CD14-positive monocyte (primary cell): ENCODE data around the gene HPCAL4. TPM values are rescaled to one million over a fixed set of nuclear protein-coding genes. Genes with fewer than 3 reads are reported as not detected.
A peak's percentile ranks its signal among the peaks of the same experiment; 100 is the strongest.

ENCODE experiments used
- DNase-seq, 3 donors: peaks; one replicate each; pipeline ENCODE4 v3.0.0-alpha.2; 2011 to 2022
- H2AFZ ChIP-seq: 2 replicates; pipeline ENCODE4 v1.6.0; 2012; ENCODE audit warnings: mild to moderate bottlenecking, low read depth, low read length, inconsistent platforms; ENCODE audit not compliant: insufficient read depth, poor library complexity, severe bottlenecking
- H3K27ac ChIP-seq, 2 donors: 1 replicate in 1 of 2; 2 replicates in 1 of 2; pipeline ENCODE4 v1.5.1; 2012 to 2013; ENCODE audit warnings: low read length in 2 of 2, control low read depth in 1 of 2, inconsistent platforms in 1 of 2, low read depth in 1 of 2, mild to moderate bottlenecking in 1 of 2
- H3K27me3 ChIP-seq, 2 donors: one replicate each; pipeline versions ENCODE4 v1.6.0 to v1.6.1; 2011 to 2013; ENCODE audit warnings: low read length in 2 of 2; ENCODE audit not compliant: control insufficient read depth in 2 of 2, insufficient read depth in 2 of 2
- H3K36me3 ChIP-seq, 2 donors: replicated peaks in 1 of 2; 1 replicate in 1 of 2; 2 replicates in 1 of 2; pipeline versions ENCODE4 v1.5.1 to v1.6.1; 2012 to 2013; ENCODE audit warnings: low read length in 2 of 2, control low read depth in 1 of 2, inconsistent platforms in 1 of 2, mild to moderate bottlenecking in 1 of 2; ENCODE audit not compliant: insufficient read depth in 2 of 2, control insufficient read depth in 1 of 2
- H3K4me1 ChIP-seq, 2 donors: 1 replicate in 1 of 2; 2 replicates in 1 of 2; pipeline versions ENCODE4 v1.5.1 to v1.6.1; 2012 to 2013; ENCODE audit warnings: low read length in 2 of 2, control low read depth in 1 of 2, inconsistent platforms in 1 of 2, mild to moderate bottlenecking in 1 of 2, moderate library complexity in 1 of 2; ENCODE audit not compliant: insufficient read depth in 2 of 2, control insufficient read depth in 1 of 2
- H3K4me2 ChIP-seq: replicated peaks from 2 replicates; pipeline ENCODE3; 2012; ENCODE audit warnings: low read length, moderate library complexity, mild to moderate bottlenecking; ENCODE audit not compliant: poor library complexity, severe bottlenecking; ENCODE audit errors: extremely low read depth
- H3K4me3 ChIP-seq, 3 experiments: fragments of 200-600 bp in 1 of 3; sonication (generic) in 1 of 3; replicated peaks in 1 of 3; 1 replicate in 2 of 3; 2 replicates in 1 of 3; pipeline ENCODE4 v1.5.1; 2011 to 2013; ENCODE audit warnings: low read length in 3 of 3, mild to moderate bottlenecking in 3 of 3, control low read depth in 2 of 3, low read depth in 2 of 3, inconsistent platforms in 1 of 3, moderate library complexity in 1 of 3
- H3K79me2 ChIP-seq: 2 replicates; pipeline ENCODE4 v1.6.0; 2012; ENCODE audit warnings: mild to moderate bottlenecking, control low read depth, inconsistent platforms, low read length, moderate library complexity; ENCODE audit not compliant: insufficient read depth
- H3K9ac ChIP-seq: 2 replicates; pipeline ENCODE4 v1.6.0; 2017; ENCODE audit warnings: low read length, mild to moderate bottlenecking; ENCODE audit not compliant: insufficient read depth, poor library complexity, severe bottlenecking
- H3K9me3 ChIP-seq, 2 donors: replicated peaks in 1 of 2; 1 replicate in 1 of 2; 2 replicates in 1 of 2; pipeline versions ENCODE4 v1.5.1 to v1.6.1; 2012 to 2013; ENCODE audit warnings: low read length in 2 of 2, control low read depth in 1 of 2; ENCODE audit not compliant: control insufficient read depth in 1 of 2, insufficient read depth in 1 of 2
- H4K20me1 ChIP-seq: 2 replicates; pipeline ENCODE4 v1.6.0; 2012; ENCODE audit warnings: mild to moderate bottlenecking, low read length, control low read depth, moderate library complexity; ENCODE audit not compliant: insufficient read depth
- H3K27ac Mint-ChIP-seq, 7 donors: one replicate each; pipeline ENCODE4 v1.8.0; 2020; ENCODE audit warnings: mild to moderate bottlenecking in 7 of 7, mixed read lengths in 7 of 7, moderate library complexity in 6 of 7, inconsistent platforms in 2 of 7
- H3K27me3 Mint-ChIP-seq, 3 donors: one replicate each; pipeline ENCODE4 v1.8.0; 2021 to 2022; ENCODE audit warnings: low read depth in 3 of 3, mild to moderate bottlenecking in 3 of 3, mixed read lengths in 3 of 3, moderate library complexity in 3 of 3, inconsistent platforms in 1 of 3
- H3K36me3 Mint-ChIP-seq, 2 donors: one replicate each; pipeline ENCODE4 v1.8.0; 2020; ENCODE audit warnings: mixed read lengths in 2 of 2, inconsistent platforms in 1 of 2, mild to moderate bottlenecking in 1 of 2
- H3K4me1 Mint-ChIP-seq: one replicate; pipeline ENCODE4 v1.8.0; 2020; ENCODE audit warnings: mild to moderate bottlenecking, mixed read lengths
- H3K4me3 Mint-ChIP-seq, 2 donors: one replicate each; pipeline ENCODE4 v1.8.0; 2020; ENCODE audit warnings: mild to moderate bottlenecking in 2 of 2, mixed read lengths in 2 of 2, moderate library complexity in 1 of 2
- H3K9me3 Mint-ChIP-seq, 7 donors: one replicate each; pipeline ENCODE4 v1.8.0; 2020 to 2022; ENCODE audit warnings: mixed read lengths in 7 of 7, mild to moderate bottlenecking in 6 of 7, moderate library complexity in 6 of 7, inconsistent platforms in 2 of 7
- WGBS: methylation state at CpG from one replicate; pipeline ENCODE4 v1.1.5; 2013; ENCODE audit warnings: missing lambda C conversion rate; ENCODE audit not compliant: insufficient coverage; 5-methylcytosine and 5-hydroxymethylcytosine counted together
- intact Hi-C, 2 donors: fragments of 100-400 bp; cut with micrococcal nuclease; formaldehyde crosslinking; loops; one replicate each; pipeline versions ENCODE4 v1.15.0 to v1.15.1; 2023
- polyA plus RNA-seq, 3 donors: library from polyadenylated mRNA; depleted of rRNA in 1 of 3; unstranded in 2 of 3; stranded (reverse) in 1 of 3; fragments of 300-500 nt in 2 of 3; fragments of >200 nt in 1 of 3; fragmentation: Illumina TruSeq in 2 of 3; gene quantifications; 1 replicate in 2 of 3; 2 replicates in 1 of 3; pipeline ENCODE4 v1.2.3, GENCODE V29; 2012 to 2021
- TF ChIP-seq, protein P1 (sequence below): fragments of 200-600 bp; IDR thresholded peaks from one replicate; pipeline ENCODE4 v1.8.0; 2022; ENCODE audit warnings: antibody characterized with exemption, mild to moderate bottlenecking

Gene HPCAL4
- polyA plus RNA-seq, 3 donors = 0.03 to 0.05 TPM; not detected in 1

- peak in 1 of 3 donors; percentile 15 for DNase-seq
- Histone ChIP-seq H2AFZ (peak overlapping the region; percentile 68), H3K4me1 (peaks cover 15 to 17% of the 10 kb centered on the region in 2 donors), H3K9me3 (peaks cover 0 to 10% of the 10 kb centered on the region in 2 donors), H3K27ac (no peak overlapping the region), H3K4me2 (peak overlapping the region; percentile 72), H3K79me2 (no peaks in the 10 kb centered on the region), H3K36me3 (no peaks in the 10 kb centered on the region), H4K20me1 (no peaks in the 10 kb centered on the region), H3K4me3 (peak overlapping the region in 1 of 3 experiments; percentile 60), H3K9ac (no peak overlapping the region), H3K27me3 (peaks cover 22 to 51% of the 10 kb centered on the region in 2 donors)
- Mint-ChIP-seq H3K4me1 (peaks cover 19% of the 10 kb centered on the region), H3K36me3 (peaks cover 0 to 6% of the 10 kb centered on the region in 2 donors), H3K27ac (no peak overlapping the region), H3K9me3 (peaks cover 0 to 10% (median 2%) of the 10 kb centered on the region in 7 donors), H3K27me3 (peaks cover 32 to 64% (median 58%) of the 10 kb centered on the region in 3 donors), H3K4me3 (peak overlapping the region; percentile 72 to 89)
- TF ChIP-seq, protein P1, sequence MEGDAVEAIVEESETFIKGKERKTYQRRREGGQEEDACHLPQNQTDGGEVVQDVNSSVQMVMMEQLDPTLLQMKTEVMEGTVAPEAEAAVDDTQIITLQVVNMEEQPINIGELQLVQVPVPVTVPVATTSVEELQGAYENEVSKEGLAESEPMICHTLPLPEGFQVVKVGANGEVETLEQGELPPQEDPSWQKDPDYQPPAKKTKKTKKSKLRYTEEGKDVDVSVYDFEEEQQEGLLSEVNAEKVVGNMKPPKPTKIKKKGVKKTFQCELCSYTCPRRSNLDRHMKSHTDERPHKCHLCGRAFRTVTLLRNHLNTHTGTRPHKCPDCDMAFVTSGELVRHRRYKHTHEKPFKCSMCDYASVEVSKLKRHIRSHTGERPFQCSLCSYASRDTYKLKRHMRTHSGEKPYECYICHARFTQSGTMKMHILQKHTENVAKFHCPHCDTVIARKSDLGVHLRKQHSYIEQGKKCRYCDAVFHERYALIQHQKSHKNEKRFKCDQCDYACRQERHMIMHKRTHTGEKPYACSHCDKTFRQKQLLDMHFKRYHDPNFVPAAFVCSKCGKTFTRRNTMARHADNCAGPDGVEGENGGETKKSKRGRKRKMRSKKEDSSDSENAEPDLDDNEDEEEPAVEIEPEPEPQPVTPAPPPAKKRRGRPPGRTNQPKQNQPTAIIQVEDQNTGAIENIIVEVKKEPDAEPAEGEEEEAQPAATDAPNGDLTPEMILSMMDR = peak; percentile 54
- WGBS = 19% methylated on average over 12 of the region's 12 CpGs
- intact Hi-C loops = no loop called here
These were observed 18.7 kb downstream of the HPCAL4 start for GRCh38 chr1:39672551-39672947.

DNA sequence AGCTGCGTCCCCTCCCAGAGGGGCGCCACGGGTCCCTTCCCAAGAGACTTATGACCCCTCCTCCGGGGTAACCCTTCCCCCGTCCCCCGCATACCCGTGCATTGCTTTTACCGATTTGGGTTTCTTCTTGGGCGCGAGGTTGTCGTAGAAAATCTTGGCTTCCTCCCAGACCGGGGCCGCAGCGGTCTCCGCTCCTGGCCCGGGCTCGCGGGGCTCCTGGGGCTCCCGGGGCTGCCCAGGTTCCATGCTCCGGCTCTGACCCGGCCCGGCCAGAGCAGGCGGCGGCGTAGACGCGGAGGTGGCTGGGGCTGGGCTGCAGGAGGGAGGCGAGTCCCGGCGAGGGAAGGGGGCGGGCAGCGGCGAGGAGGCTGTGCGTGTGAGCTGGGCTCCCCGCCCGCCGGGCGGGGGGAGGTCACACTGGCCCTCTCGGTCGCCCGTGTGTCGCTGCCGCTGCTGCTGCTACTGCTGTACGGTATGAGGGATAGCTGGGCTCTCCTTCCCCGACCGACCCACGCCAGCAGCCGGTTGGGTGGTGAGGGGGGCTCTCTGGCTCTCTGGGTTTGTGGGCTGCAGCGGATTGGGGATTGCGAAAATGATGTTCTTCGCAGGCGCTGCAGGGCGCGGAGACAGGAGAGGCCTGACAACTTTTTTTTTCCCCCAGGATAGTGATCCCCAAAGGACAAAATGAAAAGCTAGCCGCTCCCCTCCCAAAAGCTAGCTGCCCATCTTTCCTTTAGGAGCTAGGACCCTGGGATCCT is 19.3 kb downstream of the HPCAL4 start, which contains the start of gene NT5C1A:
TSS of gene NT5C1A (minus strand) at position 315 of the 758 bp plus-strand sequence. CDS start at position 246, 69 bp downstream.
- H3K9me3 ChIP-seq = peaks cover 0 to 10% of the 10 kb centered on the region in 2 donors
- H3K4me3 ChIP-seq = peak within 1 kb of the TSS in 1 of 3 experiments; percentile 60
- H3K9me3 Mint-ChIP-seq = peaks cover 0 to 10% (median 2%) of the 10 kb centered on the region in 7 donors
- peaks cover 17% of the 10 kb centered on the region for H3K4me1 Mint-ChIP-seq
- peak within 1 kb of the TSS; percentile 72 for H3K4me2 ChIP-seq
- H3K79me2 ChIP-seq = no peaks in the 10 kb centered on the region
- no peak within 1 kb of the TSS for H3K27ac Mint-ChIP-seq
- intact Hi-C loops = no loop called here
- H3K9ac ChIP-seq = peak within 1 kb of the TSS; percentile 27
- DNase-seq = peak in 2 of 3 donors; percentile 9 to 19
- H3K4me3 Mint-ChIP-seq = peak within 1 kb of the TSS; percentile 72 to 89
- H3K27ac ChIP-seq = no peak within 1 kb of the TSS
- TF ChIP-seq, protein P1 = no peak
- peak within 1 kb of the TSS; percentile 68 for H2AFZ ChIP-seq
- H3K27me3 ChIP-seq = peaks cover 22 to 51% of the 10 kb centered on the region in 2 donors
- H3K27me3 Mint-ChIP-seq = peaks cover 37 to 67% (median 60%) of the 10 kb centered on the region in 3 donors
- H3K36me3 ChIP-seq = no peaks in the 10 kb centered on the region
- no peaks in the 10 kb centered on the region for H4K20me1 ChIP-seq
- peaks cover 0 to 6% of the 10 kb centered on the region in 2 donors for H3K36me3 Mint-ChIP-seq
- 1% methylated on average over 41 of the region's 55 CpGs for WGBS
- peaks cover 15 to 17% of the 10 kb centered on the region in 2 donors for H3K4me1 ChIP-seq
